HG03280 (cell line): Measurements from ENCODE around the gene OVOL2.
"Not testable (repeated sequence)": the region's sequence is repeated elsewhere in the genome, so short reads cannot be mapped to it uniquely, and the experiment has no call there.

Experiments used
- ATAC-seq: cut with Tn5 transposase; IDR thresholded peaks from one replicate; pipeline ENCODE4 v1.9.1; 2021; ENCODE audit warnings: mild to moderate bottlenecking, moderate library complexity; ENCODE audit not compliant: unreplicated experiment

The OVOL2 gene

GRCh38 chr20:18058661-18059467, 1.1 kb upstream of the OVOL2 start:
- no peak for ATAC-seq

GRCh38 chr20:18057994-18058349, 256 bp upstream of the OVOL2 start:
- ATAC-seq: no peak

GRCh38 chr20:18056174-18057100, 1.3 kb downstream of the OVOL2 start:
- no peak for ATAC-seq

- no peak for ATAC-seq
Observed at GRCh38 chr20:18055261-18055660, 2.5 kb downstream of the OVOL2 start.

- ATAC-seq: no peak
Observed at GRCh38 chr20:18052856-18053255, 4.9 kb downstream of the OVOL2 start.

- ATAC-seq: no peak
Observed at GRCh38 chr20:18050628-18051027, 7.1 kb downstream of the OVOL2 start.

GRCh38 chr20:18048176-18048575, 9.5 kb downstream of the OVOL2 start:
- no peak for ATAC-seq

GRCh38 chr20:18046535-18046934, 11.2 kb downstream of the OVOL2 start:
- ATAC-seq: no peak

GRCh38 chr20:18042229-18042628, 15.5 kb downstream of the OVOL2 start:
- ATAC-seq: no peak

- ATAC-seq: no peak
Observed at GRCh38 chr20:18041462-18041861, 16.3 kb downstream of the OVOL2 start.

DNA sequence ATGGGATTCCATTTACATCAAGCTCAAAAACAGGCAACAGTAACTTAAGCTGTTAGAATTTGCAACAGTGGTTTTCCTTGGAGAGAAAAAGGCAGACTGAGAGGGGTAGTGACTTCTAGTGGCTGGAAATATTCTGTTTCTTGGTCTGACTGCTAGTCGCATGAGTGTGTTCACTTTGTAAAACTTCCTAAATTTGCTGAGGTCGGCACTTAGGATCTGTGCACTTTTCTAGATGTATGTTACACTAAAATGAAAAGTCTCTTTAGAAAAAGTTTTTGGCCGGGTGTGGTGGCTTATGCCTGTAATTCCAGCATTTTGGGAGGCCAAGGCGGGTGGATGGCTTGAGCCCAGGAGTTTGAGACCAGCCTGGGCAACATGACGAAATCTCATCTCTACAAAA, 18.7 kb downstream of the OVOL2 start:
- ATAC-seq: no peak

DNA sequence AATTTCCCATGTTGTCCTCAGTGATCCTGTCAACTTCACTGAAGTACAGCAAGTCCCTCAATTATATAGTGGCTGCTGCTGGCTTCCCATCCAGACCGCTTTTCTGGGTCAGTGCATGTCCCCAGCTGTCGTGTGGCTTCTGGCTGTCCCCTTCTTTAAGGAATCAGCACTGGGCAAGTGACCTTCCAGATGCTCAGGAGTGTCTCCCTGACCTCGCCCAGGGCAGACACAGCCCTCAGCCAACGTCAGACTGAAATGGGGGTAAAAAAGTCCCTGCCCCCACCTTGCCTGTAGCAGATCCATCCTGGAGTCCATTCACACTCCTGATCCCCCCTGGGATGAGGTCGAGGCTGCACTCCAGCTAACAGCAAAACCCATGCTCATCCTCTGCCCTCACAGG, 23.7 kb downstream of the OVOL2 start:
- ATAC-seq: no peak

- ATAC-seq: no peak
Observed at GRCh38 chr20:18032977-18033892, 24.5 kb downstream of the OVOL2 start.

GRCh38 chr20:18031888-18032509, 25.7 kb downstream of the OVOL2 start:
- ATAC-seq: no peak

GRCh38 chr20:18031050-18031449, 26.7 kb downstream of the OVOL2 start:
- no peak for ATAC-seq

- no peak for ATAC-seq
Observed at GRCh38 chr20:18030020-18030419, 27.7 kb downstream of the OVOL2 start.

DNA sequence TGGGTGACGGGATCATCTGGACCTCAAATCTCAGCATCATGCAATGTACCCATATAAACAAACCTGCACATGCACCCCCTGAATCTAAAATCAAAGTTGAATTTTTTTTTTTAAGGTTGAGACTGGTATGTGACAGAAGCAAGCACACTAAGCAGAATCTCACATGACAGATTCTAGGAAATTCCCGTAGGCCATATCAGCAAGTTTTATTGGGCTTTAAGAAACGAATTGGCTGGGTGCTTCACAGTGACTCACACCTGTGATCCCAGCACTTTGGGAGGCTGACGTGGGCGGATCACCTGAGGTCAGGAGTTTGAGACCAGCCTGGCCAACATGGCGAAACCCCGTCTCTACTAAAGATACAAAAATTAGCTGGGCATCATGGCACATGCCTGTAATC, 30.7 kb downstream of the OVOL2 start:
- ATAC-seq: not testable (repeated sequence)

- ATAC-seq: no peak
Observed at GRCh38 chr20:18024606-18025127, 33.0 kb downstream of the OVOL2 start.

GRCh38 chr20:18020931-18021330, 36.8 kb downstream of the OVOL2 start:
- ATAC-seq: no peak

GRCh38 chr20:18019068-18019467, 38.6 kb downstream of the OVOL2 start:
- ATAC-seq: no peak
